GM18520 (cell line): ENCODE measurements around the gene ARHGAP8.

ENCODE experiments used
- ATAC-seq: cut with Tn5 transposase; IDR thresholded peaks from one replicate; pipeline ENCODE4 v1.9.1; 2021; ENCODE audit not compliant: unreplicated experiment

ARHGAP8 gene

DNA sequence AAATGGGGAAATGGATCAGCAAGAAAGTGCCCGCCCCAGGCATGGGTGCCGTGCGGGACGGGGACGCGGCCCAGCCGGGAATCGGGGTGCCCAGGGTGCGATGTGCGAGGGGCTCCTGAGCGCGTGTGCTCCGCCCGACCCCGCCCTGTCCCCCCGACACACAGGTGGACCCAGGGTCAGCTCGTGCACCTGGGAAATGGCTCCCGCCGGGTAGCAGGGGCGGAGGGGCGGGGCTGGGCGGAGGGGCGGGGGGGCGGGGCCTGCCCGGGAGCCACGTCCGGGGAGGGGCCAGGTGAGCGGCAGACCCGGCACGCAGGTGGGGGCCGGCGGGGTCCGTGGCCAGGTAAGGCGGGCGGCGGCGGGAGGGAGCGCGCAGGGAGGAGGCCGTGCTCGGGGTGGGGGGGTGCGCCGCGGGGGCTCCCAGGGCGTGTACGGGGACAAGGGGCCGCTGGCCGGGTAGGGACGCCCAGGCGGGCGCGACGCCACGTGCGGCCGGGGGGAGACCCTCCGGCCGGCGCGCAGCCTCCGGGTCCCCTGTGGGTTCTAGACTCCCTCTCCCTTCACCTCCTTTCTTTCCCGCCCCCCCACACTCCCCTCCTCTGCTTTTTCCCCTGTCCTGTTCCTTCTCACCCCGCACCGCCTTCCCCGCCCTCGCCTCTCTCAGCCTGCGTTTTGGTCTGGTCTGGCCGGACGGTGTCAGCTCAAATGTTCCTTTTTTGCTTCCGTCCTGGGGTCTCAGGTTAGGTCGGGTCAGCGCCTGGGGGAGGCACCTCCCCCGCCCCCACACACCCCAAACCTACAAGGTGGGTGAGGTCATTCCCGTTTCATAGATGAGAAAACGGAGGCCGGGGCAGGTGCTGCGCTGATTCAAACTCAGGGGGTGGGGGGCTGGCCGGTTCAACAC is at the start of gene ARHGAP8:
TSS of gene ARHGAP8 (plus strand) at position 291 of the 904 bp plus-strand sequence. CDS start 33,953 bp downstream, outside the sequence.
- ATAC-seq = no peak

DNA sequence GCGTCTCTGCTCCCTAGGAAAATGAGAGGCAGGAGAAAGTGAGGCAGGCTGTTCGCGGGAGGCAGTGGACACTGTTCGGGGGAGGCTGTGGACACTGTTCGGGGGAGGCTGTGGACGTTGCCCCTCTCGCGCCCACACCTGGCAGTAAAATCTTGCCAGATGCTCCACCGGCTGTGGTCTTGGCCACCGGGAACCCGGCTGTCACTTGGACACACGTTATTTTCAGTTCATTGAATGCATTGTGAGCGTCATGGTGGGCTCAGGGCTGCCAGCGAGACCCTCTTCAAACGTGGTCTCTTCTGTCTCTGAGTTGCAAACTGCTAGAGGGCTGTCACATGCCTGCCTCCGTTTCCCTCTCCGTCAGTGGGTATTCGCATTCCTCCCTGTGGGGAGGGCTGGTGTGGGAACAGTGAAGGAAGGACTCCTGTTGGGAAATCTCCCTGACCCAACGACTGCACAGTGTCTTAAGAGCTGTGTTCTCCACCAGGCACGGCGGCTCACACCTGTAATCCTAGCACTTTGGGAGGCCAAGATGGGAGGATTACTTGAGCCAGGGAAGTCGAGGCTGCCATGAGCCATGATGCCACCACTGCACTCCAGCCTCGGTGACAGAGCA is 49.0 kb upstream of the ARHGAP8 start:
- ATAC-seq = no peak

DNA sequence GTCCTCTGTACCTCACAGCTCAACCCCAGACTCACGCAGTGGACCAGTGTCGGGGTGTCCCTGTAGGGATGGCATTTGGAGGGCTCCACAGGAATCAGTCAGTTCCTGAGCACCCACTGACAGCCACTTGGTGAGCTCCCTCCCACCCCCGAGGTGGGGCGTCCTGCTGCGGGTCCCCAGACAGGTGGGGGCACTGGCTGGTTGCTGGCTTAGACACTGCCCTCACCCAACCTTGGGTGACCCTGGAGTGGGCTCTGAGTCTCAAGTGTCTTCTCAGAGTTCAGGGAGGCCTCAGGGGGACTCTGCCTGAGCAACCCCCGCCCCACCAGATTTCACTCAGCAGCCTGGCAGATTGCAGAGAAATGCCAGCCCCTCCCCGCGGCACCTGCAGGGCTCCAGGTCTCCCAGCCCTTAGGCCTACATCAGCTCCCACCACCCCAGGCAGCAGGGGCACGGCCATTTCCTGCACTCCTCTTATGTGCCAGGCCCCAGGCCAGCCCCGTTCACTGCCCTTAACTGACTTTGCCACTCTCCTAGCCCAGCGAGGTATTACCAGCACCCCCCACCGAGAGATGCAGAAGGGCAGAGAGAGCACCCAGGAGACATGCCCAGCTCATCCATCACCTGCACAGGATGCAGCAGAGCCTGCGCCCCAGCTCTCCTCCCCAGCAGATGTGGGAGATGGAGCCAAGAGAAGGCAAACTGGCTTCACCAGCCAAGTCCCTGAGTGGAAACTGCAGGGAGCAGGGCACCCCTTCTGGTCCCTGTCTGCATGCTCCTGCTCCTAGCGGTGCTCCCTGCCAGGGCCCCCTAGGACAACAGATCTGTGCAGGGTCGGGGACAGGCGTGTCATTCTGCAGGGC is 48.0 kb upstream of the ARHGAP8 start:
- ATAC-seq = no peak

DNA sequence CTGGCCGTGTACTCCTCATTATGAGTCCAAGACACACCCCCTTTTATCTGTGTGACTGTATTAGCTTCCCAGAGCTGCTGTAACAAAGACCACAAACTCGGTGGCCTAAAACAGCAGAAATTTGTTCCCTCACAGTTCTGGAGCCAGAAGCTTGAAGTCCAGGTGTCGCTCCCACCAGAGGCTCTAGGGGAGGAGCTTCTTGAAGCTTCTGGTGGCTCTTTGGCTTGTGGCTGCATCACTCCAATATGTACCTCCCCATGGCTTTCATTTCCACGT is 47.4 kb upstream of the ARHGAP8 start:
- no peak for ATAC-seq

DNA sequence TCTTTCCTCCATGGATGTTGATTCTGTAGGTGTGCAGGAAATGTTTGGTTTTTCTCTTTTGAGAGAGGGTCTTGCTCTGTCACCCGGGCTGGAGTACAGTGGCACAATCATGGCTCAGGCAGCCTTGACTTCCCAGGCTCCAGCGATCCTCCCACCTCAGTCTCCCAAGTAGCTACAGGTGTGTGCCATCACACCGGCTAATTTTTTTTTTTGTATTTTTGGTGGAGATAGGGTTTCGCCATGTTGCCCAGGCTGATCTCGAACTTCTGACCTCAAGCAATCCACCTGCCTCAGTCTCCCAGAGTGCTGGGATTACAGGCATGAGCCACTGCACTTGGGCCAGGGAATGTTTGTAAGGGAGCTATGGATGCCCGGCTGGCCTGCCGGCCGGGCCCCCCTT is 45.9 kb upstream of the ARHGAP8 start:
- ATAC-seq = no peak

DNA sequence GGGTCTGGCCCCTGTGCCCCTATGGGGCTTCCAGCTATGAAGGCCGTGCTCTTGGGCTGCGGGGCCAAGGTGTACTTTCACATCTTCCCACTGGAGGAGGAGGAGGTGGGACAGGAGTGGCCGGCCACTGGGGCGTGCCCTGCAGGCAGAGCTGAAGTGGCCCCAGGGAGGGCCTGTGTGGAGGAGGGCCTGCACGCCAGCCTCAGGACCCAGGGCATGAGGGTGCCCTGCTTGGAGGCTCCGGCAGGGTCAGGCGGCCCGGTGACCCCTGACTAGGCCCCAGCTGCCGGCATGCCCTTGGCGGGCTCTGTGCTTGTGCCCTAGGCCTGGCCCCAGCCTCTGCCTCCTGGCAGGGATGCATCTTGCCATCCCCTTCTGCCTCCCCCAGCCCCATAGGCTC is 45.2 kb upstream of the ARHGAP8 start:
- ATAC-seq = no peak

DNA sequence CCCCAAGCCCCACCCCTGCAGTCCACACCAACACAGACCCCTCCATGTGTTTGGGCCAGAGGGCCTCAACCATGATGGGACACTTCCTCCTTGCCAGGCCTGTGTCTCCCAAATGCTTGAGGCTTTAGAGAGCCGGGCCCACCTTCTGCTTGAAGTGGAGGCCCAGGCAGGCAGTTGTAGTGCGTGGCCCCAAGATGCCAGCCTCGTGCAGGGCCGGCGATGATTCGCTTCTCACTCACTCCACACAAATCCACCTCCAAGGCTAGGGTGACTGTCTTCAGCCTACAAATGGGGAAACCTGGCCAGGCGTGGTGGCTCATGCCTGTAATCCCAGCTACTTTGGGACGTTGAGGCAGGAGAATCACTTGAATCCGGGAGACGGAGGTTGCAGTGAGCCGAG is 44.6 kb upstream of the ARHGAP8 start:
- ATAC-seq = no peak

DNA sequence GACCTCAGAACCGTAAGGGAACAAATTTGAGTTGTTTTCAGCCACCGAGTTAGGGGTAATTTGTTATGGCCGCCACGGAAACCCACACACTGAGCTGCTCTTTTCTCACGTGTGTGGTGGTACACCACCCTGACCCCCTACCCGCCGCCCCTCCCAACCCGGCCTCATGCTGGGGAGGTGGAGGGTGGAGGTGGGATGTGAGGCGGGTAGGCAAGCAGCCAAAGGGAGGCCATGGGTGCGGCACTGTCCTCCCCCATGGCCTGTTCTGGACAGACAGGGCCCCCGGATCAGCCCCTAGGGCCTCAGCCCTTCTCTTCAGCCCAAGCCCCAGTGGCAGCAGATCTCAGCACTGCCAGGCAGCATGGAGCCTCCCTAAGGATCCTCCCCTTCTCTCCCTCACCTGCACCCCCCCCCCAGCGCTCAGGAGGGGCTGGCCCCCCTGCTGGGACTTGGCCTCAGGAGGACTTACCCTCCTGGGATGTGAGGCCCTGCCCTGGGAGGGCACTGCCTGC is 42.4 kb upstream of the ARHGAP8 start:
- ATAC-seq = no peak

DNA sequence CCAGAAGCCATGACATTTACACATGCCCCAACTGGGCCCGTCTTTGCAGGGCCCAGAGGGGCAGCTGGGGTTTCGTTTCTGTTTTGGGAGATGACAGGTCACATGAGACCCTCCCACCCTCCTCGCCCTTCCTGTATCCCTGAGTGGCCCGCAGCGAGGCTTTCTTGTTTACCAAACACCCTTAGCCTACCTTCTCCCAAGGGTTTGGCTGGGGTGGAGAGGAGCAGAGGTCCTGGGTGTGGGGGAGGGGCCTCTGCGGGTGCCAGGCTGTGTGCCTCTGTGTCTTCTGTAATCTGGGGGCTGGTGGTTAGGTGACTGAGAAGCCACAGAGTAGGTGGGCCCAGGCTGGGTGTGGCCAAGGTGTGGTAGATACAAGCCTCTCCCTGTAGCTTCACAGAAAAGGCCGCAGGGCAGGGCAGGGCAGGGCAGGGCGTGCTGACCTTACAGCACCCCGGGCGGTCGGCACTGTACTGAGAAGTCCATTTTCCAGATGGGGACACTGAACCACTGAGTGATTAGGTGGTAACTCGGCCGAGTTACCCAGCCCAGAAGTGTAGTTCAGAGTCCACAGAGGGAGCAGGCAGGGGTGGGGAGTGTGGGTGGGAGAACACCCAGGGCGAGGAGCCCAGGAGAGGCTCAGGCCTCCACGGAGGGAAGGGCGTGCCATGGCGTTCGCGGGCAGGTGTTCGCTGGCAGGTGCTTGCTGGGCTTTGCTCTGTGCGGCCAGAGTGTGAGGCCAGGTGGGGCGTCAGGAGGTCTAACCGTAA is 41.7 kb upstream of the ARHGAP8 start:
- ATAC-seq = no peak

DNA sequence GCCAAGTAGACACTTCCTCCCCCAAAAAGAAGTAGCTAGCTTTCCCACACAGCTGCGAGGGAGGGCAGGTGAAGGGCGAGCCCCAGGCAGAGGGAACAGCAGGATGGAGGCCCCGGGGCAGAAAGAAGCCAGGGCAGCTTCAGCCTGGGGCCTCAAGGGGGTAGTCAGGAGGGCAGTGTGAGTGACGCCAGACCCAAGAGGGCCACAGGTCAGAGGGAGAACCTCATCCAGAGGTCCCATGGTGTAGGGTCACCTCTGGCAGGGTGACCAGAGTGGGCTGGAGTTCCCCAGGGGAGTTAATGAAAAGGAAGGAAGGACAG is 41.2 kb upstream of the ARHGAP8 start:
- no peak for ATAC-seq

DNA sequence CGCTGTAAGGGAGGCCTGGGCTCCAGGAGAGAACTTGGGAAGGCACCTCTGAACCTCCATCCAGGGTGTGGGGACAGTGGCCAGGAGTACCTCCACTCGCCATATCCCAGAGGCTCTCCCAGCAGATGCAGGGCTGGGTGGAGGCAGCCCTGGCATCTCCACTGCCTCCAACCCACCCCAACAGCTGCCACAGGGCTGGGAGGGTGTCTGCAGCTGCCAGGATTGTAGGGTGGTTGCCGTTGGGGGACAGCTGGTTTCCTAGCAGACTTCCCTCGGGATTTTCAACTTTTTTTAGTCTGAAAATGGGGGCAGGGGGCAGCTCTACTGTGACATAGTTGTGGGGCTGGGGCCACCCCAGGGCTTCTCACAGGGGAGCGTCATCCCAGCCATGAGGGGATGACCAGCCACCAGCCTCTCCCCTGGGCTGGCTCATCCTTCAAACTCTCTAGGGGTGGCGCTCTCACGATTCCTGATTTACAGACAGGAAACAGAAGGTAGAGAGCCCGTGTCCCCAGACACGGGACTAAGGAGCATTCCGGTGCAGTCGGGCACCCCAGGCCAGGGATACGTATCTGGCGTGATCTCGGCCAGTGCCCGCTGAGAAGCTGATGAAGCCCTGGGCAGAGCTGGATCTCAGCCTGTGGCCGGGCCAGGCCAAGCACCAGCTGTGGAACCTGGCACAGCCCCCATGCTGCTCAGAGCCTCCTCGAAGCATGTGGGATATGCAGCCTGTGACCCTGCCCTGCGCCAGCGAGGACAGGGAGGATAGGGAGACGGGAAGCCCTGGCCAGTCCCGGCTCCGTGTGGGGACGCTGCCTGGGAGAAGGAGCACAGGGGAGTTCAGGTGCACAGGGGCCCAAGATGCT is 40.5 kb upstream of the ARHGAP8 start:
- no peak for ATAC-seq

DNA sequence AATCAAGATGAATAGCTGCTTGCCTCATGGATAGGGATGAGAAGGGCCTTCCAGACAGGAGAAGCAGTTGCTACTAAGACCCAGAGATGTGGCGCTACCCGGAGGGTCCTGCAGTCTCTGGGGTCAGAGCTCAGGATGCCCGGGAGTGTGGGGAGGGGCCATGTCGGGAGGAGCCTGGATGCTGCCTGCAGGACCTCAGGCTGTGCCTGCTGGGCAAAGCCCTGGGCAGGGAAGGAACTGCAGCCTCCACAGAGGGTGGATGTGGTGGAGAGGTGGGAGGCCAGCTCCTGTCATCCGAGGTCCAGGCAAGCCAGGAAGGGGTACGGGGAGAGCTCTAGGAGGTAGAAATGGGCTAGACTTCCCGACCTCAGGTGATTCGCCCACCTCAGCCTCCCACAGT is 39.4 kb upstream of the ARHGAP8 start:
- ATAC-seq = no peak

DNA sequence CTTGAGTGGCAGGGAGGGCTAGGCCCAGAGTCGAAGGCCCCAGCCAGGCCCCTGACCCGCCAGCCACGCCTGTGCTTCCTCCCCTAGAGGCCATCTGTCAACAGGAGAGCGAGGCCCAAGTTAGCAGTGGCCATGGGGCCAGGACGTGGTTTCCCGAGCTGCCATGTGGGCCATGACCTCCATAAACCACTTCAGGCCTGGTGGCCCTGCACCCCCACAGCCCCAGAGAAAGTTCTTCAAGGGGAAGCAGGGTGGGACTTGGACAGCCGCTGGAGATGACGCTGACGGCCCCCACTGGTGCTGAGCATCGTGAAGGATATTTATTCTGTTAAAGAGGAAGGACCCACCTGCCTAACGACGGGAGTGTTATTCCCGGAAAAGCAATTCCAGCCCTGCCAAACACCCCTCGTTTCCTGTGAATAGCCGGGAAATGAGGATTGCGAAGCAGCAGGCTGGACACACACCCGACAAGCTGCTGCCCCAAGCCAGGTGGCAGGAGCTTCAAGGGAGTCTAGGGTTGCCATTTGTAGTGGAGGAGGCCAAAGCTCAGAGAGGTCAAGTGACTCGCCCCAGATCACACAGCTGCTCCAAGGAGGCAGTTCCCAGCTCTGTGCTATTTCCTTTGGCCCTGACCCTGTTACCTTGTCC is 37.5 kb upstream of the ARHGAP8 start:
- no peak for ATAC-seq

DNA sequence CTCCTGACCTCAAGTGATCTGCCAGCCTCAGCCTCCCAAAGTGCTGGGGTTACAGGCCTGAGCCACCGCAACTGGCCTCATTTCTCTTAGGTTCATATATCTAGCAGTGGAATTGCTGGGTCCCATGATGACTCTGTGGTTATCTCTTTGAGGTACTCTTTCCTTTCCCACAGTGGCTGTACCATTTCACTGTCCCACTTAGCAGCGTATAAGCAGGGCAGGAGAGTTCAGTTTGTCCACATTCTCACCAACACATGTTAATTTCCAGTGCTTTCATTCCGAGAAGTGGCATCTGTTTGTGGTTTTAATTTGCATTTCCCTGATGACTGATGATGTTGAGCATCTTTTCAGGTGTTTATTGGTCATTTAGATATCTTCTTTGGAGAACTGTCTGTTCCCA is 34.0 kb upstream of the ARHGAP8 start:
- peak; percentile 74 for ATAC-seq

DNA sequence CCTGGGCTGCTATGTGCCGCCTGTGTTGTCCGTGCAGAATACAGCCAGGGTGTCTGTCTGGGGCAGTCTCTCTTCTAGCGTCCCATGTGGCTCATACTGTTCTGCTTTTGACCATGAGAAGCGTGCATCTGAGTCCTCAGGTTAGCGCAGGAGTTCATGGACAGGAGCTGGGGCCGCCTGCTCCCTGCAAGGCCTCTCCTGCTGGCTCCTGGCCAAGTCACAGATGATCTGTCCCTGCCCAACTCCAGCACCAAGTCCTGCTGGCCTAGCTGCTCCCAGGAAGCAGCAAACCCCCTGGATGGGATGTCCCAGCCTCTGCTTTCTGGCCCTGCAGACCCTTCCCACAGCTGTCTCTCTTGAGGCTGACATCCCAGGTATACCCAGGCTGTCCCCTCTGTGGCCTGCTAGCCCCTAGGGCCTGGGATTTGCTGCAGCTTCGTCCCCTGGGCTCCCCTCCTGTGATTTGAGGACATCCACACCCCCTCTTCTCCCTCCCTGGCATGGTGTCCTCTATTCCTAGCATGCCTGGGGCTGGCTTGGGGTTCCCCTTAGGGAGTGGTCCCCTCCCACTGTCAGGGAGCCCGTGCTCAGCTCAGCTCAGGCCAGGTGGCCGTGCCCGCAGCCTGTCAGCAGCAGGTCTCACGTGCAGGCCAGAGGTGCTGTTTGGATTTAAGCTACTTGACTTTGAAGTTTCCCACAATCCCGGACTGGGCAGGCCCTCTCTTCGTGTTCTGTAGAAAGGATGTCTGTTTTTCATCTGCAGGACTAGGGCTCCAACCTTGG is 32.6 kb upstream of the ARHGAP8 start:
- ATAC-seq = no peak

DNA sequence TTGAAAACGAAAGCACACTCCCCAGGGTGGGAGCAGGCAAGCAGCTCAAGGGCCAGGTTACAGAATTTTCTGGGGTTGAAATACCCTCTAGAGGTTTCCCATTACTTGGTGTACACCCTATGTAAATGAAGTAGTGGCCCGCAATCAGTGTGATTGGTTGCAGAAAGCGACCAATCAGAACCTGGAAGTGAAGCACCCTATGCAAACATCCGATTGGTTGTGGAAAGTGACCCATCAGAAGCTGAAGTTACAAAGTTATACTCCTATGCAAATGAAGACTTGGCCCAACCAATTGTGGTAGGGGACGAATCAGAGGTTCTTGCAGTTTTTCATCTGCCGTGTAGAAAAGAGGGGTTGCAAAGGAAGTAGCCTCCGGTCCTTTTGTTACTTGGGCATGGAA is 31.2 kb upstream of the ARHGAP8 start:
- ATAC-seq = no peak

DNA sequence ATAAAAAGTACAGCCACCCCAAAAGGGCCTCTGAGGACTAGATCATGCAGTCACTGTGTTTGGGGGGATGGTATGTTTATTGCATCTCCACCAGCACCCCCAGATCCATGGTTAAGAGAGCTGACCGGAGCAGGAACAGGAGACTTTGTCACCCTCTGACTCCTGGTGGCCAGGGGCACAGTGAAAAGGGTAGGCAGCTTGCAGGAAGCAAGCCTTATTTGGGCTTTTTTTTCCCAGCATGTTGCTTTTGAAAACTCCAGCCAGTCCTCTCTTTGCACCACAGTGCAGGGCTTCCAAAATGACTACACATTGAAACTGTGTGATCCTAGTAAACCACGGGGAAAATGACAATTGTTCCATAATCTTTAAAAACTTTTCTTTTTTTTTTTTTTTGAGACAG is 29.8 kb upstream of the ARHGAP8 start:
- no peak for ATAC-seq

DNA sequence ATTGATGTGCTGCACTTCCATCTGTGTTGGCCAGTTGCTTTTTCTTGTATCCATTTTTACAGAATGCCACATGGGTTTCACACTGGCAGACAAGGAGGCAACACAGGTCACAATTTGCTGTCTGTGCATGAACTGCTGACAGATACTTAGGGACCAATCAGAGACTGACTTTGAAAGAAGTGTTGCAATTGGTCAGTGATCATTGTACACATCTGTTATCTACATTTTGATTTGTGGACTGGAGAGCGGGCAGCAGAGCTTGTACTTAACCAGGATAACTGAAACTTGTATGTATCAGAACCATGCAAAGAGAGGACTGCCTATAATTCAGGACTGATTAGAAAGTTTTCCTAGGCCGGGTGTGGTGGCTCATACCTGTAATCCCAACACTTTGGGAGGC is 28.6 kb upstream of the ARHGAP8 start:
- ATAC-seq = no peak

DNA sequence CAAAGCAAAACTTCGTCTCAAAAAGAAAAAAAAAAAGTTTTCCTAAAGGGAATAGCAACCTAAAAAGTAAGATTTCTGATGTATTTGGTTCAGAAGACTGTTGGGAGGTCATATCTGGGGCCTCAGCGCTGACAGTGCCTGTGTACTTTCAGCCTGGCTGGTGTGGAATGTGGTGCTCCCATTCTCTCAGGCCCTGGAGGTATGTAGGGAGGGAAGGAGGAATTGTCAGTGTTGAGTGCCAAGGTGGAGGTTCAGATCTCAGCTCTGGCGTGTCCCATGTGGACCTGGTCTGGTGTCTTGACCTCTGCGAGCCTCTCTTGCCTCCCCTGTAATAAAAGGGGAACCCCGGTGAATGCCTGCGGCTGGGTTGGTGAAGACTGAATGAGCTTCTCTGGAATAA is 28.0 kb upstream of the ARHGAP8 start:
- ATAC-seq = no peak
